H1 (cell line): Measurements from ENCODE around the gene GJC2.

Experiments
- ASH2L ChIP-seq: fragments of 200-600, 300-600 bp; sonication (generic); IDR thresholded peaks from one replicate; pipeline ENCODE4 v1.7.1; 2017; ENCODE audit warnings: low read length
- CHD1 ChIP-seq: IDR thresholded peaks from 2 replicates; pipeline ENCODE4 v1.6.1; 2012; ENCODE audit warnings: low read depth, low read length, improper control_type of control experiment
- EP300 ChIP-seq, 2 experiments: IDR thresholded peaks; 1 replicate in 1 of 2; 2 replicates in 1 of 2; pipeline ENCODE4 v1.6.1; 2011 to 2012; ENCODE audit warnings: low read depth in 2 of 2, low read length in 2 of 2, mild to moderate bottlenecking in 2 of 2, borderline replicate concordance in 1 of 2, inconsistent platforms in 1 of 2, moderate library complexity in 1 of 2
- POLR2A ChIP-seq, 2 experiments: IDR thresholded peaks; 1 replicate in 1 of 2; 2 replicates in 1 of 2; pipeline ENCODE4 v1.6.1; 2011; ENCODE audit warnings: low read depth in 2 of 2, low read length in 2 of 2, mild to moderate bottlenecking in 2 of 2; ENCODE audit errors: control extremely low read depth in 1 of 2
- SP1 ChIP-seq: IDR thresholded peaks from 2 replicates; pipeline ENCODE4 v1.6.1; 2011; ENCODE audit warnings: low read depth, low read length
- TAF1 ChIP-seq: IDR thresholded peaks from 2 replicates; pipeline ENCODE4 v1.6.1; 2011; ENCODE audit warnings: mild to moderate bottlenecking, low read depth, low read length
- TF ChIP-seq, protein P1 (sequence below), 3 experiments: IDR thresholded peaks; 1 replicate in 2 of 3; 2 replicates in 1 of 3; pipeline versions ENCODE4 v1.5.1 to v1.6.1; 2011; ENCODE audit warnings: low read length in 3 of 3, mild to moderate bottlenecking in 3 of 3, inconsistent platforms in 2 of 3, low read depth in 1 of 3, moderate library complexity in 1 of 3; ENCODE audit not compliant: insufficient read depth in 1 of 3; ENCODE audit errors: control extremely low read depth in 1 of 3

- TF ChIP-seq TAF1 (no peak), EP300 (IDR thresholded peaks at IDR 0.05; ENCODE audit: borderline replicate concordance in 1 of 2, low read depth in 2 of 2, low read length in 2 of 2) (no peak), CHD1 (no peak), SP1 (no peak), ASH2L (no peak), POLR2A (IDR thresholded peaks at IDR 0.05; ENCODE audit: control extremely low read depth in 1 of 2, low read depth in 2 of 2, low read length in 2 of 2) (no peak)
- TF ChIP-seq, protein P1, sequence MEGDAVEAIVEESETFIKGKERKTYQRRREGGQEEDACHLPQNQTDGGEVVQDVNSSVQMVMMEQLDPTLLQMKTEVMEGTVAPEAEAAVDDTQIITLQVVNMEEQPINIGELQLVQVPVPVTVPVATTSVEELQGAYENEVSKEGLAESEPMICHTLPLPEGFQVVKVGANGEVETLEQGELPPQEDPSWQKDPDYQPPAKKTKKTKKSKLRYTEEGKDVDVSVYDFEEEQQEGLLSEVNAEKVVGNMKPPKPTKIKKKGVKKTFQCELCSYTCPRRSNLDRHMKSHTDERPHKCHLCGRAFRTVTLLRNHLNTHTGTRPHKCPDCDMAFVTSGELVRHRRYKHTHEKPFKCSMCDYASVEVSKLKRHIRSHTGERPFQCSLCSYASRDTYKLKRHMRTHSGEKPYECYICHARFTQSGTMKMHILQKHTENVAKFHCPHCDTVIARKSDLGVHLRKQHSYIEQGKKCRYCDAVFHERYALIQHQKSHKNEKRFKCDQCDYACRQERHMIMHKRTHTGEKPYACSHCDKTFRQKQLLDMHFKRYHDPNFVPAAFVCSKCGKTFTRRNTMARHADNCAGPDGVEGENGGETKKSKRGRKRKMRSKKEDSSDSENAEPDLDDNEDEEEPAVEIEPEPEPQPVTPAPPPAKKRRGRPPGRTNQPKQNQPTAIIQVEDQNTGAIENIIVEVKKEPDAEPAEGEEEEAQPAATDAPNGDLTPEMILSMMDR (IDR thresholded peaks at IDR 0.05; ENCODE audit: control extremely low read depth in 1 of 3, insufficient read depth in 1 of 3, low read depth in 1 of 3, low read length in 3 of 3): no peak
Measured at GRCh38 chr1:228150120-228150460, 360 bp downstream of the GJC2 start.
